Measurements from ENCODE around the gene POMGNT2. TPM values are rescaled to one million over a fixed set of nuclear protein-coding genes. Genes with fewer than 3 reads are reported as not detected.

The POMGNT2 gene
- total and polyA plus RNA-seq, 10 of the 15 experiments (the other 5 are each of a cell fraction or from before 2014, with no cell fraction given) = 0.02 to 1.7 (median 0.17) TPM; not detected in 1

DNA sequence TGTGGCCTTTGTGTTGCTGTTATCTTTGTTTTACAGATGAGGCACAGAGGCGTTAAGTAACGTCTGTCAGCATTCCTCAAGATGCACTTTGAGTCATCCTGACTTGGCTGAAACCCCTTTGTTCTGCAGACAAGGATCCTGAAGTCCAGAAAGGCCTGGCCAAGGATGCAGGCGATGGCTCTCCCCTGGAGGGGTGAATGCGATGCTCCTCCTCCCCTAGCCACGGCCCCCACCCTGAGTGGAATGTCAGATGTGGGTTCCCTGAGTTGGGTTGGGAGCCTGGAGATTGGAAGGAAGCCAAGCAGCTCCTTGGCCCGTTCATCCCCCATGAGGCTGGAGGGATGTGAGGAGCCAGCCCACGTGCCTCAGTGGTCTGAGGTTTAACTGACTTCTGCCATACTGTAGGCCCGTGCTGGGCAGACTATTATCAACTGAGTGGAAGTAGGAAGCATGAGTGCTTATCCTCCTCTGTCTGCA, 43.3 kb downstream of the POMGNT2 start:
- H3K27ac ChIP-seq (ENCODE audit: control insufficient read depth, insufficient read depth) = no peak overlapping the region
- no peaks in the 10 kb centered on the region for H3K36me3 ChIP-seq (ENCODE audit: control insufficient read depth in 2 of 2, insufficient read depth in 2 of 2, low read length in 1 of 2)
- H2AFZ ChIP-seq (ENCODE audit: control insufficient read depth, low read depth, low read length) = no peak overlapping the region
- FAIRE-seq (no peak), ATAC-seq (no peak), DNase-seq (ENCODE audit: low read depth, low spot score) (no peak)
- ChIA-PET RAD21 (ENCODE audit: unreplicated experiment) (no interaction called here), POLR2A (no interaction called here), SMC1A (ENCODE audit: uncharacterized antibody, unreplicated experiment) (no interaction called here), CTCF (no interaction called here)
- in situ Hi-C loops (cut with MboI) = no loop called here
- no peaks in the 10 kb centered on the region for H3K4me1 ChIP-seq (ENCODE audit: control insufficient read depth, insufficient read depth, low read length)
- H3K9me3 ChIP-seq (replicated peaks; ENCODE audit: control insufficient read depth, insufficient read depth, low read length) = no peaks in the 10 kb centered on the region
- no peak overlapping the region for H3K4me3 ChIP-seq
- no peak overlapping the region for H3K4me2 ChIP-seq (ENCODE audit: control insufficient read depth, insufficient read depth)
- 13% methylated on average over 8 of the region's 8 CpGs for WGBS (ENCODE audit: insufficient coverage, insufficient replicate concordance, low lambda C conversion rate, missing lambda C conversion rate)
- no peaks in the 10 kb centered on the region for H3K79me2 ChIP-seq (ENCODE audit: control insufficient read depth, insufficient read depth, low read length)
- no peaks in the 10 kb centered on the region for H3K27me3 ChIP-seq (replicated peaks in 1 of 2; ENCODE audit: control insufficient read depth in 2 of 2, insufficient read depth in 2 of 2, low read length in 1 of 2)
- no TSS peak for BruUV-seq (replicated peaks)
- intact Hi-C loops (cut with micrococcal nuclease; ENCODE audit: unreplicated experiment) = no loop called here
- no peaks in the 10 kb centered on the region for H4K20me1 ChIP-seq (ENCODE audit: control insufficient read depth, insufficient read depth)
- no peak overlapping the region for H3K9ac ChIP-seq (ENCODE audit: control insufficient read depth, insufficient read depth, low read length)
- no peak for TF ChIP-seq HDGF (IDR thresholded peaks at IDR 0.05)
- TF ChIP-seq, protein P1, sequence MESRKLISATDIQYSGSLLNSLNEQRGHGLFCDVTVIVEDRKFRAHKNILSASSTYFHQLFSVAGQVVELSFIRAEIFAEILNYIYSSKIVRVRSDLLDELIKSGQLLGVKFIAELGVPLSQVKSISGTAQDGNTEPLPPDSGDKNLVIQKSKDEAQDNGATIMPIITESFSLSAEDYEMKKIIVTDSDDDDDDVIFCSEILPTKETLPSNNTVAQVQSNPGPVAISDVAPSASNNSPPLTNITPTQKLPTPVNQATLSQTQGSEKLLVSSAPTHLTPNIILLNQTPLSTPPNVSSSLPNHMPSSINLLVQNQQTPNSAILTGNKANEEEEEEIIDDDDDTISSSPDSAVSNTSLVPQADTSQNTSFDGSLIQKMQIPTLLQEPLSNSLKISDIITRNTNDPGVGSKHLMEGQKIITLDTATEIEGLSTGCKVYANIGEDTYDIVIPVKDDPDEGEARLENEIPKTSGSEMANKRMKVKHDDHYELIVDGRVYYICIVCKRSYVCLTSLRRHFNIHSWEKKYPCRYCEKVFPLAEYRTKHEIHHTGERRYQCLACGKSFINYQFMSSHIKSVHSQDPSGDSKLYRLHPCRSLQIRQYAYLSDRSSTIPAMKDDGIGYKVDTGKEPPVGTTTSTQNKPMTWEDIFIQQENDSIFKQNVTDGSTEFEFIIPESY (IDR thresholded peaks at IDR 0.05) = no peak
- TF ChIP-seq, protein P2, sequence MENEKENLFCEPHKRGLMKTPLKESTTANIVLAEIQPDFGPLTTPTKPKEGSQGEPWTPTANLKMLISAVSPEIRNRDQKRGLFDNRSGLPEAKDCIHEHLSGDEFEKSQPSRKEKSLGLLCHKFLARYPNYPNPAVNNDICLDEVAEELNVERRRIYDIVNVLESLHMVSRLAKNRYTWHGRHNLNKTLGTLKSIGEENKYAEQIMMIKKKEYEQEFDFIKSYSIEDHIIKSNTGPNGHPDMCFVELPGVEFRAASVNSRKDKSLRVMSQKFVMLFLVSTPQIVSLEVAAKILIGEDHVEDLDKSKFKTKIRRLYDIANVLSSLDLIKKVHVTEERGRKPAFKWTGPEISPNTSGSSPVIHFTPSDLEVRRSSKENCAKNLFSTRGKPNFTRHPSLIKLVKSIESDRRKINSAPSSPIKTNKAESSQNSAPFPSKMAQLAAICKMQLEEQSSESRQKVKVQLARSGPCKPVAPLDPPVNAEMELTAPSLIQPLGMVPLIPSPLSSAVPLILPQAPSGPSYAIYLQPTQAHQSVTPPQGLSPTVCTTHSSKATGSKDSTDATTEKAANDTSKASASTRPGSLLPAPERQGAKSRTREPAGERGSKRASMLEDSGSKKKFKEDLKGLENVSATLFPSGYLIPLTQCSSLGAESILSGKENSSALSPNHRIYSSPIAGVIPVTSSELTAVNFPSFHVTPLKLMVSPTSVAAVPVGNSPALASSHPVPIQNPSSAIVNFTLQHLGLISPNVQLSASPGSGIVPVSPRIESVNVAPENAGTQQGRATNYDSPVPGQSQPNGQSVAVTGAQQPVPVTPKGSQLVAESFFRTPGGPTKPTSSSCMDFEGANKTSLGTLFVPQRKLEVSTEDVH (IDR thresholded peaks at IDR 0.05; ENCODE audit: low read depth, partially characterized antibody) = no peak
- TF ChIP-seq STAT1 (conservative IDR thresholded peaks at IDR 0.05) = no peak
- TF ChIP-seq RBBP5 (conservative IDR thresholded peaks at IDR 0.05) = no peak
- TF ChIP-seq IKZF2 (IDR thresholded peaks at IDR 0.05) = no peak
- TF ChIP-seq CHD1 (IDR thresholded peaks at IDR 0.05; ENCODE audit: low read depth, low read length) = no peak
- no peak for TF ChIP-seq EP300 (IDR thresholded peaks at IDR 0.05; ENCODE audit: borderline replicate concordance in 1 of 2, control insufficient read depth in 1 of 2, low read depth in 2 of 2, low read length in 2 of 2)
- TF ChIP-seq SMAD5 (IDR thresholded peaks at IDR 0.05; ENCODE audit: low read depth) = no peak
- no peak for TF ChIP-seq KDM1A (IDR thresholded peaks at IDR 0.05; ENCODE audit: borderline replicate concordance)
- no peak for TF ChIP-seq NR2C1 (IDR thresholded peaks at IDR 0.05)
- TF ChIP-seq, protein P3, sequence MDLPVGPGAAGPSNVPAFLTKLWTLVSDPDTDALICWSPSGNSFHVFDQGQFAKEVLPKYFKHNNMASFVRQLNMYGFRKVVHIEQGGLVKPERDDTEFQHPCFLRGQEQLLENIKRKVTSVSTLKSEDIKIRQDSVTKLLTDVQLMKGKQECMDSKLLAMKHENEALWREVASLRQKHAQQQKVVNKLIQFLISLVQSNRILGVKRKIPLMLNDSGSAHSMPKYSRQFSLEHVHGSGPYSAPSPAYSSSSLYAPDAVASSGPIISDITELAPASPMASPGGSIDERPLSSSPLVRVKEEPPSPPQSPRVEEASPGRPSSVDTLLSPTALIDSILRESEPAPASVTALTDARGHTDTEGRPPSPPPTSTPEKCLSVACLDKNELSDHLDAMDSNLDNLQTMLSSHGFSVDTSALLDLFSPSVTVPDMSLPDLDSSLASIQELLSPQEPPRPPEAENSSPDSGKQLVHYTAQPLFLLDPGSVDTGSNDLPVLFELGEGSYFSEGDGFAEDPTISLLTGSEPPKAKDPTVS (IDR thresholded peaks at IDR 0.05; ENCODE audit: low read depth, low read length) = no peak
- TF ChIP-seq MYB (IDR thresholded peaks at IDR 0.05; ENCODE audit: borderline replicate concordance, low read depth, low read length) = no peak
- TF ChIP-seq, protein P4, sequence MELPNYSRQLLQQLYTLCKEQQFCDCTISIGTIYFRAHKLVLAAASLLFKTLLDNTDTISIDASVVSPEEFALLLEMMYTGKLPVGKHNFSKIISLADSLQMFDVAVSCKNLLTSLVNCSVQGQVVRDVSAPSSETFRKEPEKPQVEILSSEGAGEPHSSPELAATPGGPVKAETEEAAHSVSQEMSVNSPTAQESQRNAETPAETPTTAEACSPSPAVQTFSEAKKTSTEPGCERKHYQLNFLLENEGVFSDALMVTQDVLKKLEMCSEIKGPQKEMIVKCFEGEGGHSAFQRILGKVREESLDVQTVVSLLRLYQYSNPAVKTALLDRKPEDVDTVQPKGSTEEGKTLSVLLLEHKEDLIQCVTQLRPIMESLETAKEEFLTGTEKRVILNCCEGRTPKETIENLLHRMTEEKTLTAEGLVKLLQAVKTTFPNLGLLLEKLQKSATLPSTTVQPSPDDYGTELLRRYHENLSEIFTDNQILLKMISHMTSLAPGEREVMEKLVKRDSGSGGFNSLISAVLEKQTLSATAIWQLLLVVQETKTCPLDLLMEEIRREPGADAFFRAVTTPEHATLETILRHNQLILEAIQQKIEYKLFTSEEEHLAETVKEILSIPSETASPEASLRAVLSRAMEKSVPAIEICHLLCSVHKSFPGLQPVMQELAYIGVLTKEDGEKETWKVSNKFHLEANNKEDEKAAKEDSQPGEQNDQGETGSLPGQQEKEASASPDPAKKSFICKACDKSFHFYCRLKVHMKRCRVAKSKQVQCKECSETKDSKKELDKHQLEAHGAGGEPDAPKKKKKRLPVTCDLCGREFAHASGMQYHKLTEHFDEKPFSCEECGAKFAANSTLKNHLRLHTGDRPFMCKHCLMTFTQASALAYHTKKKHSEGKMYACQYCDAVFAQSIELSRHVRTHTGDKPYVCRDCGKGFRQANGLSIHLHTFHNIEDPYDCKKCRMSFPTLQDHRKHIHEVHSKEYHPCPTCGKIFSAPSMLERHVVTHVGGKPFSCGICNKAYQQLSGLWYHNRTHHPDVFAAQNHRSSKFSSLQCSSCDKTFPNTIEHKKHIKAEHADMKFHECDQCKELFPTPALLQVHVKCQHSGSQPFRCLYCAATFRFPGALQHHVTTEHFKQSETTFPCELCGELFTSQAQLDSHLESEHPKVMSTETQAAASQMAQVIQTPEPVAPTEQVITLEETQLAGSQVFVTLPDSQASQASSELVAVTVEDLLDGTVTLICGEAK (IDR thresholded peaks at IDR 0.05; ENCODE audit: borderline replicate concordance) = no peak
- no peak for TF ChIP-seq BHLHE40 (IDR thresholded peaks at IDR 0.05; ENCODE audit: borderline replicate concordance in 1 of 2, low read depth in 2 of 2, low read length in 1 of 2)
